Measurements from ENCODE around the gene TMEM132D.

DNA sequence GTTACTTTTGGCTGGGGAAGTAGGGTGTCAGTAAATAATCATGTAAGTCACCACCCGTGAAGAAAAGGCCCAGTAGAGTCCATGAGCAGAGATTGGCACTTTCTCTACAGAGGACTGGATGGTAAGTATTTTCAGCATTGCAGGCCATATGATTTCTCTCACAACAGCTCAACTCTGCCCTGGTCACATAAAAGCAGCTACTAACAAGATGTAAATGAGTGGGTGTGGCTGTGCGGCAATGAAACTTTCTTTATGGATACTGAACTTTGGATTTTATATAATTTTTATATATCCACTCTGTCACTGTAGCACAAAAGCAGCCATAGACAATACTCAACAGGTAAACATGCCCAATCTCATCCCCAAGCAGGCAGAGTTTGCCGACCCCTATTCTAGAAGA, 706.9 kb downstream of the TMEM132D start:
- TF ChIP-seq, protein P1, sequence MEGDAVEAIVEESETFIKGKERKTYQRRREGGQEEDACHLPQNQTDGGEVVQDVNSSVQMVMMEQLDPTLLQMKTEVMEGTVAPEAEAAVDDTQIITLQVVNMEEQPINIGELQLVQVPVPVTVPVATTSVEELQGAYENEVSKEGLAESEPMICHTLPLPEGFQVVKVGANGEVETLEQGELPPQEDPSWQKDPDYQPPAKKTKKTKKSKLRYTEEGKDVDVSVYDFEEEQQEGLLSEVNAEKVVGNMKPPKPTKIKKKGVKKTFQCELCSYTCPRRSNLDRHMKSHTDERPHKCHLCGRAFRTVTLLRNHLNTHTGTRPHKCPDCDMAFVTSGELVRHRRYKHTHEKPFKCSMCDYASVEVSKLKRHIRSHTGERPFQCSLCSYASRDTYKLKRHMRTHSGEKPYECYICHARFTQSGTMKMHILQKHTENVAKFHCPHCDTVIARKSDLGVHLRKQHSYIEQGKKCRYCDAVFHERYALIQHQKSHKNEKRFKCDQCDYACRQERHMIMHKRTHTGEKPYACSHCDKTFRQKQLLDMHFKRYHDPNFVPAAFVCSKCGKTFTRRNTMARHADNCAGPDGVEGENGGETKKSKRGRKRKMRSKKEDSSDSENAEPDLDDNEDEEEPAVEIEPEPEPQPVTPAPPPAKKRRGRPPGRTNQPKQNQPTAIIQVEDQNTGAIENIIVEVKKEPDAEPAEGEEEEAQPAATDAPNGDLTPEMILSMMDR (IDR thresholded peaks at IDR 0.05; ENCODE audit: control extremely low read depth in 1 of 3, insufficient read depth in 1 of 3, low read depth in 1 of 3, low read length in 3 of 3): no peak
- no peak for TF ChIP-seq CREB1 (IDR thresholded peaks at IDR 0.05)
- TF ChIP-seq MAFK (IDR thresholded peaks at IDR 0.05; ENCODE audit: low read depth, low read length): no peak
- TF ChIP-seq POLR2A (IDR thresholded peaks at IDR 0.05; ENCODE audit: control extremely low read depth in 1 of 2, low read depth in 2 of 2, low read length in 2 of 2): no peak
- TF ChIP-seq CHD2 (IDR thresholded peaks at IDR 0.05; ENCODE audit: low read length): no peak
- TF ChIP-seq, protein P2, sequence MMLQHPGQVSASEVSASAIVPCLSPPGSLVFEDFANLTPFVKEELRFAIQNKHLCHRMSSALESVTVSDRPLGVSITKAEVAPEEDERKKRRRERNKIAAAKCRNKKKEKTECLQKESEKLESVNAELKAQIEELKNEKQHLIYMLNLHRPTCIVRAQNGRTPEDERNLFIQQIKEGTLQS (IDR thresholded peaks at IDR 0.05; ENCODE audit: insufficient read depth, low read depth, low read length): no peak
- TF ChIP-seq EP300 (IDR thresholded peaks at IDR 0.05; ENCODE audit: borderline replicate concordance in 1 of 2, low read depth in 2 of 2, low read length in 2 of 2): no peak
- TF ChIP-seq NRF1 (IDR thresholded peaks at IDR 0.05; ENCODE audit: low read depth, low read length): no peak

Data from H1 (cell line).